GM21619 (cell line): ENCODE data around the gene NEUROD2.

ENCODE experiments used
- ATAC-seq: cut with Tn5 transposase; IDR thresholded peaks from one replicate; pipeline ENCODE4 v1.9.1; 2021; ENCODE audit not compliant: unreplicated experiment

The NEUROD2 gene

GRCh38 chr17:39581071-39581758, 26.5 kb downstream of the NEUROD2 start:
- ATAC-seq: no peak

GRCh38 chr17:39580082-39580468, 27.6 kb downstream of the NEUROD2 start:
- ATAC-seq: no peak

DNA sequence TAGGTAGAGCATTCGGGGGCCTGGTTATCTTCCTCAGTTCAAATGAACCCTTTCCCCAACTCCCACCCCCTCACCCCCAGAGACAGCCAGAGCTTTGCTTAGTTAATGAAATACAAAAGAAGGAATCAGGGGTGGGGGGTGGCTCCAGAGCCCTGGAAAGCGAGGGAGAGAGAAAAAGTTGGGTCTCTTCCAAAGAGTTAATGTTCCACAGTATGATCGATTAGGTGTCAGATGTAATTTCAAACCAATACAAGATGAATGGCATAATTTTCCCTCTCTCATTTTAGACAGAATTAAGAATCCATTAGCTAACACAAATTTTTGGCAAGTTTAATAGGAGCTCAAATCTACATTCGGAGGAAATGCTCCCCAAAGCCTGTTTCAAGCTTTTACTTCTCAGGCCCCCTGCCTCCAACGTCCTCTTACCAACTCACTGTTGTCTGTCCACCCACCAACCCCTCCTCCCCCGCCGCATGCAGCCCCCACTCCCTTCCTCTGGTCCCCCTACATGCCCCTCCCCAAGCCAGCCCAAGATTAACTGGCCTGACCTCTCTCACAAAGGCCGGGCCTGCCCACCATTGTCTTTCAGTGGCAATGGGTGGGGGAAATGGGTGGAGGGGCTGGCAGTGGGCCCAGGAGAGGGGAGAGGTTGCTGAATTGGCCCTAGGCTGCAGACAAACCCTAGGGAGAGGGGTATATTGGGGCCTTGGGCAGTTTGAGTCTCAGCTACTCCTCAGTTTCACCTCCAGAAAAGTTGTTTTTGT, 28.2 kb downstream of the NEUROD2 start:
- no peak for ATAC-seq

- no peak for ATAC-seq
Observed at GRCh38 chr17:39578272-39578671, 29.4 kb downstream of the NEUROD2 start.

DNA sequence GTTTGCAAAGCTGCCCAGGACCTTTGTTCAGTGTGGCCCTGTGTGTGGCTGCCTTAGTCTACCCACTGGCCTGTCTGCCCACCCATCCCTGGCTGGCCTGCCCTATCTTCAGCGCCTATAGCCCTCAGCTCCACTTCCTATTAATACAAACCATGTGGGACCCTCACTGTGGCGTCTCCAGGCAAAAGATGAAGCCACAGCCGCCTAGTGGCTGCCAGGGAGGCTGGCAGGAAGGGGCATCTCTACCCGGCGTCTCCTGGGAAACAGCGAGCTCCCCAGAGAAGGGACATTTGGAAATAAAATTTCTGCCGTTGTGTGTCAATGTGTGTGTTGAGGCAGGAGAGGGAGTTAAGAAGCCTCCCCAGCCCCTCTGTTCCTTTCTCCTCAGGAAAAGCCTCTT, 31.5 kb downstream of the NEUROD2 start:
- no peak for ATAC-seq

DNA sequence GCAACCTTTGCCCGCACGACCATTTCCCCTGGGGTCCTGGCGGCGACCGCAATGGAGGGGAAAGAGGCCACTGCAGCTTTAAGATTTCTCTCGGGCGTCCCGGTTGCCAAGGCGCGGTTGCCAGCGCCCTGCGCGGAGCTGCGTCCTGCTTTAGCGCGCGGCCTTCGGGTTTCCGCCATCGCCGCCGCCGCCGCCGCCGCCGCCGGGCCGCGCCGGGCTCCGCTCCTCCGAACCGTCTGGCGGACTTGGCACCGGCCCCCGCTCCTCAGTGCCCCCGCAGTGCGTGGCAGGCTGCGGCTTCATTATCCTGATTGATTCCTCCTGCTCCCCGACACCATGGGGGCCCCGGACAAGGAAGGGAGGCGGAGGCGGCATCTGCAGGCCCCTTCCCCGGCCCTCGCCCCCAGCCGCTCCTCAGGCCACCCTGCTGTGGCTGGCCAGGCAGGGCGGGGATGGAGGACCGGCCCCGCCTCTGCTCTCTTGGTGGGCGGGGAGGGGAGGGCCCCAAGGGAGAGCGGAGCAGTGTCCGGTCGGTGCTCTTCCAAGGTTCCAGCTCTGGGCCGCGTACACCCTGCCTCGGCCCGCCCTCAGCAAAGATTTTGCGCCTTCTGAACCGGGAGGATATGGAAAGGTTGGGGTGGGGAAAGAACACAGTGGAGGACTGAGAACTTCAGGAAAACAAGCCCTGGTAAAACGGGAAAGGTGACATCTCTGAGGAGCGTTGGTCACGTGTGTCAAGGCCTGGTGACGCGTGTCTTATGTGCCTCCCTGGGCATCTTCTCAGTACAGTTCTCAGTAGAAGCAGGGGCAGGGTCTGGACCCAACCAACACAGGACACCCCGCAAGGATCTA, 34.0 kb downstream of the NEUROD2 start:
- no peak for ATAC-seq

- ATAC-seq: no peak
Observed at GRCh38 chr17:39572121-39572520, 35.6 kb downstream of the NEUROD2 start.

GRCh38 chr17:39569126-39569525, 38.6 kb downstream of the NEUROD2 start:
- no peak for ATAC-seq

DNA sequence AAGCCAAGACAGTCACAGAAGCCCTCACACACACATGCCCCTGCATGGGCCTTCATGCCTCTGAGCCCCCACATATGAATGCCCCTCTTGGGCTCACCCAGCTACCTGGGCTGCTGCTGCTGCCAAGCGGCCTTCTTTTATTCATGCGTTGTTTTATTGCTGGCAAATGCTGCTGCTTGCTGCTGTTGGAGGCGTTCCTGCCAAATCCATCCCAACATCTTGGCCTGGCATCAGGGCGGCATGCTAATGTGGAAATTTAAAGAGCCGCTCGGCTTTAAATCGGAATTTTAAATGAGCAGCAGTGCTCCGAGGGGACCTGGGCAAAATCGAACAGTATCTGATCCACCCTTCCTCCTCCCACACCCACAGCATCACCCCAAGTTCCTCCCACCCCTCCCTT, 39.0 kb downstream of the NEUROD2 start:
- ATAC-seq: no peak

- ATAC-seq: no peak
Observed at GRCh38 chr17:39566094-39566850, 41.4 kb downstream of the NEUROD2 start.

GRCh38 chr17:39564211-39564848, 43.4 kb downstream of the NEUROD2 start:
- ATAC-seq: no peak

GRCh38 chr17:39563476-39563875, 44.2 kb downstream of the NEUROD2 start:
- no peak for ATAC-seq

DNA sequence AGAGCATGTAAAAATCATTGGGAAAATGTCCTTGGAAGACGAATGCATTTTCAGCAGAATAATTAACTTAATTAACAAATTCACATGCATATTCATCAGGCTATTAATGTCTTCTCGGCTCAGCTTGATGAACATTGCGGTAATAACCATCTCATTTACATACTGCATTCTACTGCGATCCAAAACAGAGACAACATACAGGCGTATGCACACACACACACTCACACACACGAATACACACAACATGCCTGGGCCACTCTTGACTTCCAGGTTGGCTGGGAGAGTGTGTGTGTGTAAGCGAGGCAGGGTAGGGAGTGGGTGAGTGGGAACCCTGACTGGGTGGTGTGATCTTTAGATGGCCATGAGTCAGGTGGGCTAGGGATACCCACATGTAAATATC, 44.7 kb downstream of the NEUROD2 start:
- ATAC-seq: no peak

- ATAC-seq: no peak
Observed at GRCh38 chr17:39562395-39562794, 45.3 kb downstream of the NEUROD2 start.

DNA sequence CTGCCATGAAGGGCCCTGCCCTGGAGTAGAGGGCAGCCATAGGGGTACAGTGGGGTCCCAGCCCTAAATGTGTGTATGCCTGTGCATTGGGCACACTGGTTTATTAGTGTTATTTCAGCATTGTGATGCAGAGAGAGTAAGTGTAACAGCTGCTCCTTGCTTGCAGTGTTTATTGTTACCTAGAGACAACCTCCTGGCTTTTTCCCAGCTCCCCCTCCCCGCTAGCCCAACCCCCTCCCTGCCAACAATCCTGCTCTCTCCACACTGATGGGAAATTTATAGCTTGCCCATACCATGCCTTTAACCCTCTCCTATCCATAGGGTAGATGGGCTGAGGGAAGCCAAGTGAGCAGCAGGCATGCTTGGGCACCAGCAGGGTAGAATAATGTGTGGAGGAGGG, 51.3 kb downstream of the NEUROD2 start:
- no peak for ATAC-seq

GRCh38 chr17:39555368-39555767, 52.4 kb downstream of the NEUROD2 start:
- ATAC-seq: no peak
